HG03103 (cell line): ENCODE measurements around the gene SUPT3H.

Source experiments
- ATAC-seq: cut with Tn5 transposase; IDR thresholded peaks from one replicate; pipeline ENCODE4 v1.9.1; 2021; ENCODE audit warnings: low read depth; ENCODE audit not compliant: unreplicated experiment

Gene SUPT3H

DNA sequence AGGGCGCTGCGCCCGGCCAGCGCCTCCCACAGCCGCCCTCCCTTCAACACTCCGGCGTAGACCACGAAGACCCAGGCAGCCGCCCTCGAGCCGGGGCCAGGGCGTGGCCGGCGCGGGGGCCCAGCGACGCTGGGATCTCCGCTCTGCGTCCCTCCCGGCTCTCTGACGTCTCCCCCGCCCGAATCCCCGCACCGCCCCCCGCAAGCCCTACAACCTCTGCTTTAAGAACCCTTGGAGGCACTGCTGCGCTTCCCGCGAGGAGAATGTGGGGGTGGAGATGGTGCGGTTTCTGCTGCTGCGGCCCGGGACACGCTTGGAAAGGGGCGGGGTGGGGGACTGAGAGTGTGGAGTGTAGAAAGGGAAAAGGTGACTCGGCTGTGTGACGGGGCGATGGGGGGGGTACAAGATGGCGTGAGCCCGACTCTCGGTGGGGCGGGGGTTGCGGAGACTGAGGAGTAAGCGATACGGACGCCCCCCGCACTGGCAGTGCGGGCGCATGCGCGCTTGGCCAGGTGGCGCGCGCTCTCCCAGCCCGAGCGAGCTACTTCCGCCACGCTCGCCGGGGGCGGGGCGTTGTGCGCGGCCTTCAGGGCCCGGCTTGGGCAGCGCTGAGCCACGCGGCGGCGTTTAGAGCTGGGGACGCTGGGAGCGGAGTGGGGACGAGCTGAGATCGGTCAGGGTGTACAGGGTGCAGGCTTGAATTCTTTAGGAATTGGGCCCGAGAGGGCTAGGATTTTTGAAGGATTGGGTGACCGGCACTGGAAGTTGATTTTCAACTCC, at the start of gene SUPT3H:
Gene SUPT3H (minus strand): TSS at position 381 of the 780 bp plus-strand sequence.
- ATAC-seq = peak; percentile 87

DNA sequence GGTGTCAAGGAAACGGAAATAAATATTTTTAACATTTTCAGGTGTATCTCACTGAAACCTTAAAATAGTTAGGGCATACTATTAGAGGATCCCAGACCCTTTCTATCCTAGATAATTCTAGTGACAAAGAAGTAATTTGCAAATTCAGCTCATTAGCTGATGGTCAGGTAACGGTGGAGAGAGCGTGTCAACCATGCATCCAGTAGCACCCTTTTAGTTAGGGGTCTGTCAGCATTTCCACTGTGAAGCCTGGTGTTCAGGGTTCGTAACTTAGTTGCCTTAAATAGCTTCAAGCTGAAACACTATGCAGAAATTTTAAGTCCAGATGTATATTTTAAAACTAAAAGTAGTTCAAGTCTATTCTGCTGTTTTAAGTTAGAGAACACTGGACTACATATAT, 48.5 kb upstream of the SUPT3H start:
- no peak for ATAC-seq

DNA sequence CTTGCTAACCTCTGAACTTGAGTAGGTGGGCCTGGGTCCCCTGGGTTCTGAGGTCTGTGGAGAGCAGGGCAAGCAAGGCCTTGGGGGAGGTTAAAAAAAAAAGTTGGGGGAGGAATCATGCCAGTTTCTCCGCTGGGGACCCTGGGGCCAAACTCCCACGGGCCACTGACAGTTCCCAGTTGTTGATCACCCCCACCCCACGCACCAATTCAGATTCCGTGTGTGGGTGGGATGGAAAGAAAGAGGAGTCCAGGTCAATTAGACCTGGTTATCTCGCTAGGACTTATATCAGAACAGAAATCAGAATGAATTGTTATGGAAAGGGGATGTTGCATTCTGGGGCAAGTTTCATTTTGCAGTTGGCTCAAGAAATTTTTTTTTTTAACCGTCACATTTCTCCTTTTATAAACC, 46.7 kb upstream of the SUPT3H start:
- no peak for ATAC-seq

DNA sequence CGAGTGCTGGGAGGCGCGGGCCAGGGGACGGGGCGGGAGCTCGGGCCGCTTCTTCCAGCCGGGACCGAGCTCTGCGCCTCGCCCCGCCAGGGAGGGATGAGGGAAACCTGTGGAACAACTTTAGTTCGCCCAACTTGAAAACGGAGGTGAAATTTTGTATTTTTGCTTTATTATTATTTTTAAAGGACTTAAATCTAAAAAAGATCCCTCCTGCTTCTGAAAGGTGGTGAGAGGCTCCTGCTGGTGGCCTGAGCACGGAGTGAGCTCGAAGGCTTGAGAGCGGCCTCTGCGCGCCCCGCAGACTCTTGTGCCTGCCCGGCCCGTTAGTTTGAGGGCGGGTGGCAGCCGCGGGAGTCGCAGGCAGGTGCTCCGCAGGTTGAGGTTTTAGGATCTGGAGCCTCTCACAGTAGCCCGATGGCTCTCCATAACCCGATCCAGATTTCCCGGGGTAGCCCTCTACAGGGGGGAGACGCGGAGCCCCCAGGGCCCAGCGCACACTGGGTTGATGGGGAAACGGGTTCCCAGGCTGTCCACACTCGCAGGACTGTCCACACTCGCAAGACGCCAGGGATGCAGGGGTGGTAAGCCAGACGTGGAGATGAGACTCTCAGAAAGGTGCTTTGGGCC, 46.2 kb upstream of the SUPT3H start:
- ATAC-seq = no peak

DNA sequence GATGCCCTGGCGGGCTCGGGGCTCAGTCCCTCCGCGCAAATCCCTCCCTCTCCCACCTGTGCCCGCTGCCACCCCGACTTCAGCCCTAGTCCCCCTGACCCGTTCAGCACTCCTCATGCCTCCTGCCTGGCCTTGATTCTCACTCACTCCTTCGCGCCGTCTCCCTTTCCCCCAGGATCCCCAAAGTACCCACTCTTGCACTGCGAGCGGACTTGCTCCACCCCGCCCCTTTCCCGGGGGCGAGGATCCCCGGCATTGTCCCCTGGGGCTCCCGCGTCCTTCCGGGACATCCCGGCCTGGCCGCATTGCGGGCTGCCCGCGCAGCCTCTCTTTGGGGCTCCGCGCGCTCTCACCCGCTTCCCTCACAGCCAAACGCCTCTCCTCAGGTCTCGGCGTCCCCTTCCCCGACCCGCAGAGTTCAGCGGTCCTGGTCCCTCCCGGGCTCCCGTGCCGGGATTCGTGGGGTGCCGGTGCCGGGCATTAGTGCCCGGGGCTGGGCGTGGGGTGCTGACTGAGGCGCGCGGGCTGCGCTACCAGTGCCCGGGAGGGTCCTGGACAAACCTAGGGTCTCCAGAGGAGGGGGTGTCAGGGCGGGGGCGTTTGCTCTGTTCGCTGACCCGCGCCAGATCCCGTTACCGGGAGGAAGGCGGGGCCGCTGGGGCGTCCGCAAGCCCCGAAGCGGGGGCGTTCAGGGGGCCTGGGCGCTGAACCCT, 45.5 kb upstream of the SUPT3H start:
- ATAC-seq = no peak

DNA sequence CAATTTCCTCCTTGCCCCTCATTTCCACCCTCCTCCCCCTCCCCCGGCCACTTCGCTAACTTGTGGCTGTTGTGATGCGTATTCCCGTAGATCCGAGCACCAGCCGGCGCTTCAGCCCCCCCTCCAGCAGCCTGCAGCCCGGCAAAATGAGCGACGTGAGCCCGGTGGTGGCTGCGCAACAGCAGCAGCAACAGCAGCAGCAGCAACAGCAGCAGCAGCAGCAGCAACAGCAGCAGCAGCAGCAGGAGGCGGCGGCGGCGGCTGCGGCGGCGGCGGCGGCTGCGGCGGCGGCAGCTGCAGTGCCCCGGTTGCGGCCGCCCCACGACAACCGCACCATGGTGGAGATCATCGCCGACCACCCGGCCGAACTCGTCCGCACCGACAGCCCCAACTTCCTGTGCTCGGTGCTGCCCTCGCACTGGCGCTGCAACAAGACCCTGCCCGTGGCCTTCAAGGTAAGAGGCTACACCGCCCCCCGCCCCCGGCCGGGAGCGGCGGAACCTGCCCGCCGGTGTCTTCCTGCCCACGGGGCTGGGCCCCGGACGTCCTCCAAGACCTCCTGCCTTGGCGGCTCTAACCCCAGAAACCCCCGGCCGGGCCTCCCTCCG, 44.9 kb upstream of the SUPT3H start:
- no peak for ATAC-seq

DNA sequence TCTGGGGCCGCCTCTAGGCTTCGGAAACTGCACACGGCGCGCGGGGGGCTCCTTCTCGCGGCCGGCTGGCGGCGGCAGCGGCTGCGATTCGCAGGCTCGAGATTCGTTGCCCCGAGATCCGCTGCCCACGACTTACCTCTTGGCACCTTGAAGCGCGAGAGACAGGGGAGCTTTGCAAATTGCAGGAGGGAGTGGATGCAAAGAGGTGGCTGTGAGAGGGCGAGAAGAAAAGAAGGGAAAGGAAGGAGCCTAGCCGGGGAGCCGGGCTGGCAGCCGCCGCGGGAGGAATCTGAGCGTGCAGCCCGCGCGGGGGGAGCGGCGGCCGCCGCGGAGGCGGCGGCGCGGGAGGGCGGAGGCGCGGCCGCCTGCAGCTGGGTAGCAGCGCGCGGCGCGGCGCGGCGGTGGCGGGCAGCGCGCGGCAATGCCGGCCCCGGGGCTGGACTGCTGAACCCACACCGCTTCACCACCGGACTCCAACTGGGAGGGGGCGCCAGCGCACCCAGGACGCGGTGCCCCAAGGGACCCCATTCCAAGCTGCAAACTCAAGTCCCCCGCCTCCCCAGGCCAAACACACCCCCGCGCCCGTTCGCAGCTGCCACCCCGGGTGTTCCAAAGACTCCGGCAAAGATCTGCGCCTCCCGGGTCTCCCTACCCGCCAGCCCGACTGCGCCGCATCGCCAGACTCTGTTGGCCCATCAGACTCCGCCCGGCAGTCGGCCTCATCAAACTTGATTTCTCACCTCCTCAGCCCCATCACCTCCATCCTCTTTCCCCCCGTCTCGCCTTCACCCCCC, 44.2 kb upstream of the SUPT3H start:
- ATAC-seq = no peak

DNA sequence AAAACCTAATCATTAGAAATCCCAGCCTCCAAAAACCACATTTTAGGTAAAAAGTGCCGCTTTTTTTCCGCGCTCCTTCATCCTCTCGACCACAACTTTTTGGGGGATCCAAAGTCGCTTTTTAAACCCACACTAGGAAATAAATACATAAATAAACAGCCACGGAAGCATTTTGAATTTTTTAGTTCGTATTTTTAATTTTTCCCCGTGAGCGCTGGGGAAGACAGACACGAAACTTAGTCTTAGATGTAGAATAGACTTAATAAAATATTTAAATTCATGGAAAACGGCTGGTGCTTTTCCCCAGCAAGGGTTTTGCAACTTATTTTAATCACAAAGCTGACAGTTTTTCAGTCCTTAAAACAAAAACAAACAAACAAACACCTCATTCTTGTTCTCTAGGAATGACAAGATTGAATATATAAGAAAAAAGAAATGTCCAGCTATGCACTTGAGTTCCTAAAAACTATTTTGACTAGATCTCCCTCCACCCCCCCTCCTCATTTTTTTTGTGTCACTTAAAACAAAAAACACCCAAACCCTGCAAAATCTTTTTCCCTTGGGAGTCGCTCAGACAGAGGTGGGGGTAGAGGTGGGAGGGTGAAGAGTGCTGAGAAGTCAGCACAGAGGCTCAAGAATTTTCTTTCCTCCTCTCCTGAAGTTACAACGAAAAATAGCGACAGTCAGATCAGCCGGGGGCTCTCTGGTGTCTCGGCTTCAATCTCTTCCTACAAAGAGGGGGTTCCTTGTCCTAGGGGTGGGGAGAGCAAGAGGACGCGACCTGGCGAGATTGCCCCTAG, 43.4 kb upstream of the SUPT3H start:
- ATAC-seq = no peak

DNA sequence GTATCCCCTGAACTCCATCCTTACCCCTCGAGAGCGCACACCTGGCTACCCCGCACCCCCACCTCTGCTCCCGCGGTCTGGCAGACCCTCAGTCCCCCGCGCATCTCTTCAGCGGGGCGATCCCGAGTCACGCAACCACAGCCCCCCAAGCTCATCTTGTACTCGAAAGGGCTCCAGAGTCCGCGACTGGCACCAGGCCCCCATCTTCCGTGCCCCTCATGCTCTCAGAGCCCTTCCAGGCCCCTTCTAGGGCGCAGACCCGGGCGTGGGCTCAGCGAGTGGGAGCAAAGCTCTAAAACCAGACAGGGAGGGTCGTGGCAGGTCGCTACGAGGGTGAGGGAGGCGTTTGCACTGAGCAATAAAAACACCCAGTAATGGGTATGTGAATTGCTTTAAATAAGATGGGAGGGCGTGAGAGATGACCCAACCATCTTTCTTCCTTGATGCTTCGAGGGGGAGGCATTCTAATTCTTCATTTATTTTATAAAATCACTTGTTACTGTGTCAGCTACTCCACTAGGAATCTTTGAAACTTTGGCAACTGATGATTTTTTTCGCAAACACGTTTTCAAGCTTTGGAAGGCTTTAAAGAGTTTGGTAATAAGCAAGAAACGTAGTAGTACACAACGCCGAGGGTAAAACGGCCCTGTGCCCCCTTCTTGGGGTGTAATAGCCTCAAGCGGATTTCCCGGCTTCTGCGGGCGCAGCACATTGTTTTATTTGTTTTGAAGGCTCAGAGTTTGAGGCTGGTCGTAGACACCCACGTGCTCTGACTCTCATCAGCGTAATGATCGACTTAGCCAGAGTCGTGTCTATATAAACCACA, 42.6 kb upstream of the SUPT3H start:
- ATAC-seq = no peak

DNA sequence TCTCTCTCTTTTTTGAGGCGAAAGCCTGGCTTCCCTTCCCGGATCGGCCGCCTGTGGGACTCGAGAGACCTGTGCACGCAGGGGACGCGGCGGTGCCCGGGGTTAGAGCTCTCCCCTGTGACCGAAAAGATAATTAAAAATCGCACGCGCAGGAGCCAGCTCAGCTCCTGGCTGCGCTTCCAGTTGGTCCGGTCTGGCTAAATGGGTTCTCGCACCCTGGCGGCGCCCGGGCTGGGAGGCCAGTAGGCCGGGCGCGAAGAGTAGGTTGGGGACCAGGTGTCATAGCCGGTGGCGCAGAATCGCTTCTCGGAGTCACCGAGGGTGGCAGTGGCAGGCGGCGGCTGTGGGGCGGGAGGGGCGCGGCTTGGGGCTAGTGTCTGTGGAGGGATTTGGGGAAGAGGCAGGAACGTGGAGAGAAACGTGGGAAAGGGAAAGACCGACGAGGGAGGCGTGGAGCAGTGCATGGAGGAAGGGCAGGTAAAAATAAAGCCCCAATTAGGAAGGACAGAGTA, 41.9 kb upstream of the SUPT3H start:
- ATAC-seq = no peak

DNA sequence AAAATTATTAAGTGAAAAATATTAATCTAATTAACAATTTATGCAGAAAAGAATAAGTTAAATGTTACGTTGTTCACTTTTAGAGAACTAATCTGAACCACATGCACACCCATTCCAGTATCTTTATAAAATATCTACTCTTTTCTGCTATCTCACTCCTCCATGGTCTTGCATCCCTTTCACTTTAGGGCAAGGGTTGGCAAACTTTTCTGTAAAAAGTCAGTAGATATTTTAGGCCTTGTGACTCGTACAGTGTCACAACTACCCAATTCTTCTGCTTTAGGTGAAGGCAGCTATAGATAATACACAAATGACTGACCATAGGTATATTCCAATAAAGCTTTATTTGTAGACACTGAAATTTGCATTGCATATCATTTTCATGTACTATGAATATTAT, 39.7 kb upstream of the SUPT3H start:
- ATAC-seq = no peak

DNA sequence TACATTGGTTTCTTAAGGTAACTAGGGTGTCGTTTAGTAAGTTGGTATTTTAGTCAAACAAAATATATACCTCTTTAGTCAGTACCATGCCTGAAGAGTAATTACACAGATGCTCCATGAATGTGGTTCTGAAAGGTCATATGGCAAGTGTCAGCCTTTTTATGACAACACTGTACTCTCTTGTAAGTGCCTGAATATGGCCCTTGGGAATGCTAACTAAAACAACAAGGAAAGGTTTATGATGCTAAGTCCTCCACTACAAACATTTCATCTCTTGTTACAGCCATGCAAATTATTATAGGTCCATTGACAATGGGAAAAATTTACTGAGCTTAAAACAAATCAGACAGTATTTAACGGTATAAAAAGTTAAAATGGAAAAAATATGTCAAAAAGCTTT, 39.0 kb upstream of the SUPT3H start:
- ATAC-seq = no peak

DNA sequence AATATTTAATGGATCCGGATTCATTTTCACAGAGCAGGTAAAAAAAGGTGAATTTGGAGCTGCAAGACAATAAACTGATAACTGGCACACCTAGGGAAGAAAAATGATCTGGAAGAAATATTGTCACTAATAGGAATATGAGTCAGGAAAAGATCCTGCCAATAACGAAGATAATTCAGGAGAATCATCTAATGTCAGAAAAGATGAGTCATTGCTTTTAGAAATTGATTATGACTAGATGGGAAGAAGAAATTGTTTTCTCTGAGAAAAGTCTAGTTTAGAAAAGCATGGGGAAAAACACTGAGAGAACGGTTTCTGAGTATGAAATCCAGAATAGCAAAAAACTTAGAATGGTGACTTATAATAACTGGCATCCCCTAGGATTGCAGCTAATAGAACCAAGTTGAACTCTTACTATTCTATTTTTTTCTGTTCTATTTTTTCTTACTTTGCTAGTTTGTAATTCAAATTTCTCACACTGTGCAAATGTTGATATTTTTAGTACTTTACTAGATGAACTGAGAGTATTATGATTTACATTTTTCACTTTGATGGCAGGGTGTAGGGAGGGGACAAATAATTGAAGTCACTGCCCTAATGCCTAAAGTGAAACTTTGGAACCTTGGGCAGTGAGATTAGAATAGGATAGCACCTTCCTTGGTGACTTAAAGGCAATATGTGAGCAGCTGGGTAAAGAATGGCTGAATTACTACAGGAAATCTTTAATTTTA, 38.2 kb upstream of the SUPT3H start:
- no peak for ATAC-seq

DNA sequence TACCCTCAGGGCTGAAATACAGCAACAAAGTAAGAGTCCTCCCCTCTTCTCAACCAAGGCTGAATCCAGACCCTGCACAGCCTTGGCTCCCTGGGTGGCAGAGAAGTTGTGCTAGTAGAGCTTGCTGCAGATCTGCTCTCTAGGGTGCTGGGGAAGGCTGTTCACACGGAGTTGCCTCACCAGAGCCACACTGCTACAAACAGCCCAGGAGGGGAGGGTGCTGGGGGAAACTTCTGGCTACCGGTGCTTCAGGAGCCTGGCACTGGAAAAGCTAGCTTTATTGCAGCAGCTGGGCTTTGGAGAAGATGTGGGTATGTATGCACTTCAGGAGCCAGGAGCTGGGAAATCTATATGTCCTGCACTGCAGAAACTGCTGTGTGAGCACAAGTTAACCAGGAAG, 37.6 kb upstream of the SUPT3H start:
- no peak for ATAC-seq

DNA sequence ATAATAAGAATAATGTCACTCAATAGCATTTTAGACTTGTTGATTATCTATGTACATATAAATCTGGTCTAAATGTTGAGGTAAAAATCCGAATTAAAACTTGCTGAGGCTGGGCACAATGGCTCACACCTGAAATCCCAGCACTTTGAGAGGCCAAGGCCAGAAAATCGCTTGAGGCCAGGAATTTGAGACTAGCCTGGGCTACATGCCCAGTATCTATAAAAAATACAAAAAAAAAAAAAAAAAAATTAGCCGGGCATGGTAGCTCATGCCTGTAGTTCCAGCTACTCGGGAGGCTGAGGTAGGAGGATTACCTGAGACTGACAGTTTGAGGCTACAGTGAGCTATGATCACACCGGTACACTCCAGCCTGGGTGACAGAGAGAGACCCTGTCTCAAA, 34.2 kb upstream of the SUPT3H start:
- ATAC-seq = no peak

DNA sequence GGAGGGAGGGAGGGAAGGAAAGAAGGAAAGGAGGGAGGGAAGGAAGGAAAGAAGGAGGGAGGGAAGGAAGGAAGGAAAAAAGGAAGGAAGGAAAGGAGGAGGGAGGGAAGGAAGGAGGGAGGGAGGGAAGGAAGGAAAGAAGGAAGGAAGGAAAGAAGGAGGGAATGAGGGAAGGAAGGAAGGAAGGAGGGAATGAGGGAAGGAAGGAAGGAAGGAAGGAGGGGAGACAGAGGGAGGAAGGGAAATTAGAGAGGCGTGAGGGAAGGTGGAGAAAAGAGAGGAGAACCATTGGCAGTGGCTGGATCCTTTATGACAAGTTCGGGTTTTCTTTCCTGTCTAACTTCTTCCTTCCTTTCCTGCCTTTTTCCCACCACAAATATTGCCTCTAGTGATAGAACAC, 22.3 kb upstream of the SUPT3H start:
- ATAC-seq = no peak

DNA sequence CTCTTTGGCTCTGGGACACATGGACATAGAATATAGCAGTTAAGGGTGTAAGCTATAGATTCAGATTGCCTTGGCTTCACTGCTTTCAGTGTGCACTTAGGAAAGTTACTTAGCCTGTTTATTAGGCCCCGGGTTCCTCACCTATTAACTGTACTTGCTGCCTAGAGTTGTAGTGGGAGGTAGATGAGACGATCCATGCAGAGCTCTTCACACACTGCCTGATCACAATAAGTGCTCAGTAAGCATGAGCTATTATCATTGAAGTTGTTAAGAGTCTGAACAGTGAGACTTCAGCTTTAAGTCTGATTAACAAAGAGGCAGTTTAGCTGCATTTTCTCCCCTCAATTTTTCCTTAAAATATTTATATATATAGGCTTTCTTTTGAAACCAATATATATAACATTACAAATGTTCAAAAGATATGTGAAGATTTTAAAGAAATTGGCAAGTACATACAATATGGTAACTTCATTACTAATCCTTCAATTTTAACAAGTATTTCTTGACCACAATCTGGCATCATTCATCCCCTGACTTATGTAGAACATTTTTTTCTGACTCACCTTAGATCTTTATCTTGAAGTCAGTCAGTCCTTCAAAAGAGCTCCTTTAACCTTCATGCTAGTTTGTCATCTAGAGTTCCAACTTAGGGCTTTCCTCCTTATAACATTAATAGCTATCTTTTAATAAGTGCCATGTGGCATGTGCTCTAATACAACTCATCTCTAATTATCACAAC, 20.5 kb upstream of the SUPT3H start:
- ATAC-seq = no peak
